Measurements from ENCODE around the gene MSX2. TPM values are rescaled to one million over a fixed set of nuclear protein-coding genes. Genes with fewer than 3 reads are reported as not detected.

MSX2 gene
- total and polyA plus RNA-seq, 3 donors from 2014 or later: 15.8 to 39.2 (median 37.7) TPM

DNA sequence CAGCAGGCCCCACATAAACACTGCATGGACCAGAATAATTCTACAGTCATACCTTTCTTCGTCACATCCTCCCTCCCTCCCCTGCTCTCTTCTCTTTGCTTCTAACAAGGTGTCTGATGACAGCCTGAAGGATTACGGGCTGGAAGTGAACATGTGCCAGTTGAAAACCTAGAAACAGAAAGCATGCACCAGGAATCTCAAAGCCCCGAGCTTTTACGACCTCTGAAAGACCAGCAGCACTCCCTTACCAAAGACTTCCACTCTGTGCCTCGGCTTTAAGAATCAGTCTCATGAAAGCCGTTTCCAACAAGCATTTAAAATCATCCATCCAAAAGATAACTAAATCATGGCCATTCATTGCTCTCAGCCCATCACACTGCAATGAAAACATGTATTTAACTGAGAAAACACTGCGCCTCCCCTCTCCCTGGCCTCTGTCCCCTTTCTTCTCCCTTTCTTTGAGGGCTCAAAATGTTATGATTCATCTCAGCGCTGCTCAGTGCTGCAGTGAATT lies 21.3 kb downstream of the MSX2 start:
- Histone ChIP-seq H3K27ac (no peak overlapping the region), H3K4me3 (no peak overlapping the region), H3K27me3 (no peaks in the 10 kb centered on the region), H3K9me3 (no peaks in the 10 kb centered on the region), H3K36me3 (ENCODE audit: low read depth, missing control alignments) (no peaks in the 10 kb centered on the region), H3K4me1 (no peaks in the 10 kb centered on the region)
- intact Hi-C loops (cut with DNase I; ENCODE audit: low total_unique reads): no loop called here
- TF ChIP-seq POLR2A (IDR thresholded peaks at IDR 0.05): no peak
- TF ChIP-seq, protein P1, sequence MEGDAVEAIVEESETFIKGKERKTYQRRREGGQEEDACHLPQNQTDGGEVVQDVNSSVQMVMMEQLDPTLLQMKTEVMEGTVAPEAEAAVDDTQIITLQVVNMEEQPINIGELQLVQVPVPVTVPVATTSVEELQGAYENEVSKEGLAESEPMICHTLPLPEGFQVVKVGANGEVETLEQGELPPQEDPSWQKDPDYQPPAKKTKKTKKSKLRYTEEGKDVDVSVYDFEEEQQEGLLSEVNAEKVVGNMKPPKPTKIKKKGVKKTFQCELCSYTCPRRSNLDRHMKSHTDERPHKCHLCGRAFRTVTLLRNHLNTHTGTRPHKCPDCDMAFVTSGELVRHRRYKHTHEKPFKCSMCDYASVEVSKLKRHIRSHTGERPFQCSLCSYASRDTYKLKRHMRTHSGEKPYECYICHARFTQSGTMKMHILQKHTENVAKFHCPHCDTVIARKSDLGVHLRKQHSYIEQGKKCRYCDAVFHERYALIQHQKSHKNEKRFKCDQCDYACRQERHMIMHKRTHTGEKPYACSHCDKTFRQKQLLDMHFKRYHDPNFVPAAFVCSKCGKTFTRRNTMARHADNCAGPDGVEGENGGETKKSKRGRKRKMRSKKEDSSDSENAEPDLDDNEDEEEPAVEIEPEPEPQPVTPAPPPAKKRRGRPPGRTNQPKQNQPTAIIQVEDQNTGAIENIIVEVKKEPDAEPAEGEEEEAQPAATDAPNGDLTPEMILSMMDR (IDR thresholded peaks at IDR 0.05): no peak
- no peak for DNase-seq
- 51 to 60% methylated on average over 8 of the region's 8 CpGs for WGBS, 2 donors

DNA sequence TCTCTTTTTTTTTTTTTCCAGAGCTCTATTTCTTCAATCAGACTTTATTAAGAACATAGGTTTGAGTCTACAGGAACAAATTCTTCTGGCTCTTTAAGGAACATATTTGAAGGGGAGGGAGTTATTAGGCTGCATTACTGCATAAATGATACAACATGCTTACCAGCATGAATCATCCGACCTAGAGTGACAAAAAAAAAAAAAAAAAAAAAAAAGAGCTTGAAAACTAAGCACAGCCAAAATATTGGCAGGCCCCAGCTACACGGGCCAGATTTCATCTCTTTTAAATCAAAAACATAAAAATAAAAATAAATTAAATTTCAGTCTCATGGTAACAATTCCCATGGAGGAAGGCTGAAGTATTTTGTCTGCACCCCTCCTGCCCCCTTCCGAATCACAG lies 26.3 kb downstream of the MSX2 start:
- H3K36me3 ChIP-seq (ENCODE audit: low read depth, missing control alignments): no peaks in the 10 kb centered on the region
- H3K27me3 ChIP-seq: no peaks in the 10 kb centered on the region
- no peak for DNase-seq
- intact Hi-C loops (cut with DNase I; ENCODE audit: low total_unique reads): no loop called here
- H3K4me1 ChIP-seq: no peaks in the 10 kb centered on the region
- no peaks in the 10 kb centered on the region for H3K9me3 ChIP-seq
- H3K4me3 ChIP-seq: peak overlapping the region; percentile 53 to 70
- WGBS, 2 donors: 0 to 1% methylated on average over 3 of the region's 3 CpGs
- peak overlapping the region; percentile 69 to 80 for H3K27ac ChIP-seq
- TF ChIP-seq, protein P1 (IDR thresholded peaks at IDR 0.05): no peak
- TF ChIP-seq POLR2A (IDR thresholded peaks at IDR 0.05): no peak

DNA sequence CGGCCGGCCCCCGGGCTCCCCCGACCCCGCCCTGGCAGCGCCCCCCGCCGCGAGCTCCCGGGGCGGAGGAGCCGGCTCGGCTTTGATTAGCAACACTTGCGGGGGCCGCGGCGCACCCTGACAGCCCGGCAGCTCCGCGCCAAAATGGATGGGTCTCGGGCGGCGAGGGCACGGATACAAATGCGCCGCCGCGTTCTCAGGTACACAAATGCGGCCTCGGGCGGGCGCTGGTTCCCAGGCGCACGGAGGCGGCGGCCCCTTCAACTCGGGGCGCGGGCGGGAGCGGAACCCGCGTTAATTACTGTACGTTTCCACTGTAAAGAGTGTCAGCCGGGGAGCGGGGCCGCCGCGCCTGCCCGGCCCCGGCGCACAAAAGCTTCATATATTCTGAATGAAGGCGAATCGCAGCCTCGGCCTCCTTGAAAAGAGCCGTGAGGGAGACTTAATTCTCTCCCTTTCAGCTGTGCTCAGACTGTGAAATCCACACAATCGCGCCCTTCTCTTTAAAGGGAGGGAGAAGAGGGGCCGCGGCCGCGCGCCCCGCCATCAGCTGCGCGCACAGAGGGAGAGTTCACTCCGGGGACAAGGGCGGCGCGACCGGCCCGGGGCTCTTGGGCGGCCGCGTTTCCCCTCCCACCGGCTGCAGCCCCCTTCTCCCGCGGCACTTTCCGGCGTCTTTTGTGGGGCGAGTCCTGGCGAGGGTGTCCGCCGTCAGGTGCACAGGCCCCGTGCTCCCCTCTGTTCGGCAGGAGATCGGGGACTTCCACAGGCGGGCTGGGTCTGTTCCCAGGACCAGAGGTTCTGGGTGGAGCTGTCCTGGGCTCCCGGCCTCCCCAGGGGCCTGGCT lies 27.0 kb downstream of the MSX2 start:
- H3K4me1 ChIP-seq: no peaks in the 10 kb centered on the region
- H3K9me3 ChIP-seq: no peaks in the 10 kb centered on the region
- H3K27me3 ChIP-seq: no peaks in the 10 kb centered on the region
- peak overlapping the region; percentile 69 to 80 for H3K27ac ChIP-seq
- TF ChIP-seq POLR2A (IDR thresholded peaks at IDR 0.05): no peak
- TF ChIP-seq, protein P1 (IDR thresholded peaks at IDR 0.05): no peak
- 1% methylated on average over 40 to 88 of the region's 89 CpGs for WGBS, 2 donors
- peak overlapping the region; percentile 53 to 70 for H3K4me3 ChIP-seq
- no peaks in the 10 kb centered on the region for H3K36me3 ChIP-seq (ENCODE audit: low read depth, missing control alignments)
- DNase-seq: peak; percentile 56
- intact Hi-C loops (cut with DNase I; ENCODE audit: low total_unique reads): no loop called here

DNA sequence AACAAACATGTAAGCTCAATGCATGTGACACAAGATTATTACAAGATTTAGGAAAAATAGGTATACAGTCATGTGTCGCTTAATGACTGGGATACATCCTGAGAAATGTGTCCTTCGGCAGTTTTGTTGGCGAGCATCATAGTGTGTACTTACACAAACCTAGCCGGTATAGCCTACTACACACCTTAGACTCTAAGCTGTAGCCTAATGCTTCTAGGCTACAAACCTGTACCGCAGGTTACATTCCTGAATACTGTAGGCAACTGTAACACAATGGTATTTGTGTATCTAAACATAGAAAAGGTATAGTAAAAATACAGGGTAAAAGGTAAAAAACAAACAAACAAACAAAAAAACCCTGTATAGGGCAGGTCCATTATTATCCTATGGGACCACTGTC lies 27.7 kb downstream of the MSX2 start:
- H3K4me1 ChIP-seq: no peaks in the 10 kb centered on the region
- WGBS, 2 donors: 61 to 87% methylated on average over 5 of the region's 5 CpGs
- H3K4me3 ChIP-seq: peak overlapping the region in 1 of 2 donors; percentile 70
- intact Hi-C loops (cut with DNase I; ENCODE audit: low total_unique reads): no loop called here
- peak overlapping the region; percentile 69 to 80 for H3K27ac ChIP-seq
- H3K27me3 ChIP-seq: no peaks in the 10 kb centered on the region
- no peak for DNase-seq
- TF ChIP-seq, protein P1 (IDR thresholded peaks at IDR 0.05): no peak
- TF ChIP-seq POLR2A (IDR thresholded peaks at IDR 0.05): no peak
- no peaks in the 10 kb centered on the region for H3K9me3 ChIP-seq
- no peaks in the 10 kb centered on the region for H3K36me3 ChIP-seq (ENCODE audit: low read depth, missing control alignments)
